Neural cell (in vitro differentiated cells): ENCODE measurements around the gene CACNB2.

ENCODE experiments used
- CTCF ChIP-seq: fragments of 450-650 bp; IDR thresholded peaks from 2 replicates; pipeline ENCODE4 v1.5.1; 2014; ENCODE audit warnings: antibody characterized with exemption, mild to moderate bottlenecking, moderate library complexity; ENCODE audit not compliant: poor library complexity, severe bottlenecking
- EZH2 ChIP-seq: fragments of 200-600, 300-800 bp; shearing (Covaris generic), sonication (generic); IDR thresholded peaks from 2 replicates; pipeline ENCODE4 v1.6.1; 2014; ENCODE audit warnings: antibody characterized with exemption, low read length, borderline replicate concordance, mild to moderate bottlenecking; ENCODE audit not compliant: insufficient read depth, poor library complexity, severe bottlenecking
- POLR2AphosphoS5 ChIP-seq: IDR thresholded peaks from 2 replicates; pipeline ENCODE4 v1.6.1; 2012
- RAD21 ChIP-seq: fragments of 450-650 bp; conservative IDR thresholded peaks from 2 replicates; pipeline ENCODE4 v1.6.1; 2014; ENCODE audit warnings: antibody characterized with exemption, mild to moderate bottlenecking, moderate library complexity
- SMC3 ChIP-seq: fragments of 450-650 bp; conservative IDR thresholded peaks from 2 replicates; pipeline ENCODE4 v1.6.1; 2014; ENCODE audit warnings: antibody characterized with exemption, mild to moderate bottlenecking, moderate library complexity; ENCODE audit not compliant: poor library complexity
- TAF1 ChIP-seq: IDR thresholded peaks from 2 replicates; pipeline ENCODE4 v1.6.1; 2012; ENCODE audit warnings: low read depth

GRCh38 chr10:18551473-18551872 is 411.2 kb downstream of the CACNB2 start:
- TF ChIP-seq CTCF, result no peak
- no peak for TF ChIP-seq POLR2AphosphoS5
- no peak for TF ChIP-seq RAD21
- no peak for TF ChIP-seq EZH2
- TF ChIP-seq SMC3, result no peak
- TF ChIP-seq TAF1, result no peak
